Measurements from ENCODE around the gene LIM2.

GRCh38 chr19:51410950-51411748 is 23.4 kb upstream of the LIM2 start:
- TF ChIP-seq, protein P1, sequence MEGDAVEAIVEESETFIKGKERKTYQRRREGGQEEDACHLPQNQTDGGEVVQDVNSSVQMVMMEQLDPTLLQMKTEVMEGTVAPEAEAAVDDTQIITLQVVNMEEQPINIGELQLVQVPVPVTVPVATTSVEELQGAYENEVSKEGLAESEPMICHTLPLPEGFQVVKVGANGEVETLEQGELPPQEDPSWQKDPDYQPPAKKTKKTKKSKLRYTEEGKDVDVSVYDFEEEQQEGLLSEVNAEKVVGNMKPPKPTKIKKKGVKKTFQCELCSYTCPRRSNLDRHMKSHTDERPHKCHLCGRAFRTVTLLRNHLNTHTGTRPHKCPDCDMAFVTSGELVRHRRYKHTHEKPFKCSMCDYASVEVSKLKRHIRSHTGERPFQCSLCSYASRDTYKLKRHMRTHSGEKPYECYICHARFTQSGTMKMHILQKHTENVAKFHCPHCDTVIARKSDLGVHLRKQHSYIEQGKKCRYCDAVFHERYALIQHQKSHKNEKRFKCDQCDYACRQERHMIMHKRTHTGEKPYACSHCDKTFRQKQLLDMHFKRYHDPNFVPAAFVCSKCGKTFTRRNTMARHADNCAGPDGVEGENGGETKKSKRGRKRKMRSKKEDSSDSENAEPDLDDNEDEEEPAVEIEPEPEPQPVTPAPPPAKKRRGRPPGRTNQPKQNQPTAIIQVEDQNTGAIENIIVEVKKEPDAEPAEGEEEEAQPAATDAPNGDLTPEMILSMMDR (tag by site-specific recombination; IDR thresholded peaks at IDR 0.05): no peak
- TF ChIP-seq YY2 (tag by site-specific recombination; IDR thresholded peaks at IDR 0.05) (no peak), ZNF530 (tag by site-specific recombination; IDR thresholded peaks at IDR 0.05; ENCODE audit: low read depth) (no peak), ZFP41 (tag by site-specific recombination; IDR thresholded peaks at IDR 0.05; ENCODE audit: borderline replicate concordance) (no peak), ZNF266 (tag by site-specific recombination; IDR thresholded peaks at IDR 0.05; ENCODE audit: low read depth) (no peak), SETDB1 (IDR thresholded peaks at IDR 0.05; ENCODE audit: insufficient read length, low read length) (no peak)

Measured in HEK293 (cell line).